ENCODE data around the gene FILIP1L.

GRCh38 chr3:100076731-100077529, 37.4 kb downstream of the FILIP1L start:
- TF ChIP-seq CTCF (conservative IDR thresholded peaks at IDR 0.05) (no peak), ZFX (IDR thresholded peaks at IDR 0.05) (no peak)
